Kidney (tissue), 14 donors: ENCODE measurements around the gene ZBED2. TPM values are rescaled to one million over a fixed set of nuclear protein-coding genes. Genes with fewer than 3 reads are reported as not detected.

Experiments
- DNase-seq, 5 donors: peaks; one replicate each; pipeline ENCODE4 v3.0.0-alpha.2; 2013 to 2020
- FAIRE-seq: peaks from 2 replicates; lab custom pipeline; 2012; peaks lifted over from hg19 to GRCh38; lab: Jason Lieb, UNC
- H3K27ac ChIP-seq, 2 donors: one replicate each; pipeline ENCODE4 v1.7.0; 2013; ENCODE audit warnings: low read depth in 2 of 2, low read length in 2 of 2, inconsistent platforms in 1 of 2
- H3K27me3 ChIP-seq: one replicate; pipeline ENCODE4 v1.7.1; 2013; ENCODE audit warnings: low read length, inconsistent platforms; ENCODE audit not compliant: control insufficient read depth, insufficient read depth
- H3K36me3 ChIP-seq, 3 donors: one replicate each; pipeline versions ENCODE4 v1.7.0 to v1.7.1; 2013; ENCODE audit warnings: low read length in 3 of 3, control low read depth in 1 of 3, inconsistent platforms in 1 of 3; ENCODE audit not compliant: insufficient read depth in 3 of 3, control insufficient read depth in 2 of 3
- H3K4me1 ChIP-seq, 3 donors: one replicate each; pipeline versions ENCODE4 v1.7.0 to v1.7.1; 2013; ENCODE audit warnings: low read length in 3 of 3, inconsistent platforms in 1 of 3, low read depth in 1 of 3; ENCODE audit not compliant: control insufficient read depth in 2 of 3, insufficient read depth in 2 of 3
- H3K4me3 ChIP-seq, 3 donors: one replicate each; pipeline versions ENCODE4 v1.7.0 to v1.8.1; 2013; ENCODE audit warnings: low read length in 3 of 3, control low read depth in 1 of 3, inconsistent platforms in 1 of 3
- H3K9ac ChIP-seq, 3 donors: one replicate each; pipeline versions ENCODE4 v1.7.0 to v1.7.1; 2013; ENCODE audit warnings: low read length in 3 of 3, control low read depth in 1 of 3, inconsistent platforms in 1 of 3
- H3K9me3 ChIP-seq, 3 donors: one replicate each; pipeline versions ENCODE4 v1.7.0 to v1.7.1; 2013; ENCODE audit warnings: low read length in 3 of 3, control low read depth in 1 of 3, inconsistent platforms in 1 of 3; ENCODE audit not compliant: control insufficient read depth in 2 of 3, insufficient read depth in 1 of 3
- intact Hi-C: fragments of 100-400 bp; cut with DNase I; formaldehyde crosslinking; loops from one replicate; pipeline ENCODE4 v1.11.1; 2022
- polyA plus RNA-seq: library from polyadenylated mRNA; stranded (reverse); fragments of 350-450 nt; fragmentation: Illumina TruSeq; extraction: RNeasy Lipid Tissue Mini Kit (QIAGEN cat#74804); gene quantifications from one replicate; pipeline ENCODE4 v1.2.3, GENCODE V29; 2014; ENCODE audit warnings: low read depth, low replicate concordance; ENCODE audit not compliant: insufficient read depth
- total RNA-seq: library from RNA; stranded (reverse); fragmentation: NEBNext Ultra II Directional; extraction: Animal tissue kit (Norgen Biotek cat#: 25700); gene quantifications from one replicate; pipeline ENCODE4 v1.2.1, GENCODE V29; 2021
- TF ChIP-seq, protein P1 (sequence below): IDR thresholded peaks from 3 replicates; pipeline ENCODE4 v1.5.1; 2012; ENCODE audit warnings: mild to moderate bottlenecking, moderate library complexity, borderline replicate concordance; ENCODE audit not compliant: insufficient read depth; ENCODE audit errors: extremely low read depth
- donor health status: control.
- donor health status: control.
- donor health status: control.
- donor health status: control.
- donor health status: control.
- donor health status: DM: yes; HTN: yes; CAD: no.
- donor health status: Normal renal cell carcinoma (clear cell type).

Gene ZBED2
- total and polyA plus RNA-seq, 2 donors from 2014 or later, result 0.54 to 0.66 TPM

DNA sequence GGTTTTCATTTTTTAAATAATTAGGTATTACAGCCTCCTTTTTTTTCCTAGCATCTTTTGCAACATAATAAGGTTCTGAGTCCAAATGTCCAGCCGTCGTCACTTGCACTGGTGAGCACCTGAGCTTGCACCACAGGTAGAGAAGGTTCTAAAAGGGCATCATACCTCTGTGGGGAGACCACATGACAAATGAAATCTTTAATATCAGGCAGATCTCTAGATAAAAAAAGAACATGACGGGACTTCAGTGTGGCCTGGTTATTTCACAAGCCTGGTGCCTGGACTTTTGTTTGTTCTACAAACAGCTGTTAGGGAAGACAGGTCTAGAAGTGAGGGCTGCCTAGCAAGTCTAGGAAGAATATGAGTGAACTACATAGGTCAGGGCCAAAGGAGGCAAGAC lies 3.6 kb downstream of the ZBED2 start:
- no peaks in the 10 kb centered on the region for H3K9me3 ChIP-seq
- H3K27ac ChIP-seq, result no peak overlapping the region
- H3K9ac ChIP-seq, result no peak overlapping the region
- H3K27me3 ChIP-seq, result no peaks in the 10 kb centered on the region
- no peak for DNase-seq
- H3K4me3 ChIP-seq, result no peak overlapping the region
- intact Hi-C loops, result no loop called here
- no peak for FAIRE-seq
- TF ChIP-seq, protein P1, sequence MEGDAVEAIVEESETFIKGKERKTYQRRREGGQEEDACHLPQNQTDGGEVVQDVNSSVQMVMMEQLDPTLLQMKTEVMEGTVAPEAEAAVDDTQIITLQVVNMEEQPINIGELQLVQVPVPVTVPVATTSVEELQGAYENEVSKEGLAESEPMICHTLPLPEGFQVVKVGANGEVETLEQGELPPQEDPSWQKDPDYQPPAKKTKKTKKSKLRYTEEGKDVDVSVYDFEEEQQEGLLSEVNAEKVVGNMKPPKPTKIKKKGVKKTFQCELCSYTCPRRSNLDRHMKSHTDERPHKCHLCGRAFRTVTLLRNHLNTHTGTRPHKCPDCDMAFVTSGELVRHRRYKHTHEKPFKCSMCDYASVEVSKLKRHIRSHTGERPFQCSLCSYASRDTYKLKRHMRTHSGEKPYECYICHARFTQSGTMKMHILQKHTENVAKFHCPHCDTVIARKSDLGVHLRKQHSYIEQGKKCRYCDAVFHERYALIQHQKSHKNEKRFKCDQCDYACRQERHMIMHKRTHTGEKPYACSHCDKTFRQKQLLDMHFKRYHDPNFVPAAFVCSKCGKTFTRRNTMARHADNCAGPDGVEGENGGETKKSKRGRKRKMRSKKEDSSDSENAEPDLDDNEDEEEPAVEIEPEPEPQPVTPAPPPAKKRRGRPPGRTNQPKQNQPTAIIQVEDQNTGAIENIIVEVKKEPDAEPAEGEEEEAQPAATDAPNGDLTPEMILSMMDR, result no peak
- H3K4me1 ChIP-seq, result no peaks in the 10 kb centered on the region
- H3K36me3 ChIP-seq, result no peaks in the 10 kb centered on the region

DNA sequence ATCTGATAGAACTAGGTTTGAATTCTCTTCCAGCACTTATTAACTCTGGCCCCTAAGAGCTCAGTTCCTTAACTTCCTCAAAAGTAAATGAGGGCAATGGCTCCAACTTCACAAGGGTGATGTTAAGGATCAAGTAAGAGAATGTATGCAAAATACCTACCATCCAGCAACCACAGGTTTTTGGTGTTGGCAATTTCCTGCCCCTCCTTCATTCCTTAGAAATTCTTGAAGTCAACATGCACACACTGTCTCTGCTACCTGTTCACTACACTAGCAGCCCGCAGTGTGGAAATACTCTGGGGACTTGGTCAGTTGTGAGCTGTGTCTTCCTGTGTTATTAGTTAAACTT lies 5.0 kb downstream of the ZBED2 start:
- Histone ChIP-seq H3K4me1 (no peaks in the 10 kb centered on the region), H3K36me3 (no peaks in the 10 kb centered on the region), H3K9ac (no peak overlapping the region), H3K4me3 (no peak overlapping the region), H3K9me3 (no peaks in the 10 kb centered on the region), H3K27me3 (no peaks in the 10 kb centered on the region), H3K27ac (no peak overlapping the region)
- FAIRE-seq, result no peak
- TF ChIP-seq, protein P1, result no peak
- intact Hi-C loops, result no loop called here
- DNase-seq, result no peak

DNA sequence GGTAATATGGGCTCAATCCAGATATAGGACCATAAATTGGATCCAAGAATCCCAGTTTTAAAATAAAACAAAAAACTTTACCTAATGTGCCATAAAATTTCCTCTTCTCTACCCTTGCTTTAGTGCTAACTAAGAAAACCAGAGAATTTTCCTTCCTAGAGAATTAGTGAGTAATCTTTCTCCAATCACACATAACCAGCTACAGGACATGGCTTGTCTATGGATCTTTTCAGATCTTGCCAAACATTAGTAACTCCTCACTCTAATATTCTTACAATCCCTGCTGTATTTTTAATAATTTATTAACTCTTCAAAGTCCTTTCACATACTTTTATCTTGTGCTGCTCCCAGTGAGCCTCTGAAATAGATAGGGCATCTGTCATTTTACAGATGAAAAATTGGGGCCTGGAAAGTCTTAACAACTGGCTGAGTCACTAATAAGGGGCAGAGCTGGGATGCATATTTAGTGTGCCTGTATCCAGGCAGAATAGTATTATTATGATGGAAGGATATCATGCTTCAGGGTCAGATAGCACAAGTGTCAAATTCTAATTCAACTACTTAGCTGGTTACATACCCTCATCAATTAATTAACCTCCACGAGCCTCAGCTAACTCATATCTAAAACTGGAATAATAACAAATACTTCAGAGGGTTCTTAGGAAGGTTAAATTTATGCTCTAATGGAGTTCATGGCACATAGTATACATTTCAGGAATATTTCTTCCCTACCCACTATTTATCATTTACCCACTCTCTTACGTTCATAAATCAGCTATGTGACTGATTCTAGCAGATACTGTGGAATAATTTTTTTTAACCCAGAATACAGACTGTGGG lies 5.6 kb downstream of the ZBED2 start:
- TF ChIP-seq, protein P1, result no peak
- no peaks in the 10 kb centered on the region for H3K36me3 ChIP-seq
- no peaks in the 10 kb centered on the region for H3K27me3 ChIP-seq
- DNase-seq, result no peak
- H3K9me3 ChIP-seq, result no peaks in the 10 kb centered on the region
- no peaks in the 10 kb centered on the region for H3K4me1 ChIP-seq
- no peak overlapping the region for H3K9ac ChIP-seq
- H3K4me3 ChIP-seq, result no peak overlapping the region
- intact Hi-C loops, result no loop called here
- no peak for FAIRE-seq
- no peak overlapping the region for H3K27ac ChIP-seq
